ENCODE results near the gene THAP4.

THAP4 gene

DNA sequence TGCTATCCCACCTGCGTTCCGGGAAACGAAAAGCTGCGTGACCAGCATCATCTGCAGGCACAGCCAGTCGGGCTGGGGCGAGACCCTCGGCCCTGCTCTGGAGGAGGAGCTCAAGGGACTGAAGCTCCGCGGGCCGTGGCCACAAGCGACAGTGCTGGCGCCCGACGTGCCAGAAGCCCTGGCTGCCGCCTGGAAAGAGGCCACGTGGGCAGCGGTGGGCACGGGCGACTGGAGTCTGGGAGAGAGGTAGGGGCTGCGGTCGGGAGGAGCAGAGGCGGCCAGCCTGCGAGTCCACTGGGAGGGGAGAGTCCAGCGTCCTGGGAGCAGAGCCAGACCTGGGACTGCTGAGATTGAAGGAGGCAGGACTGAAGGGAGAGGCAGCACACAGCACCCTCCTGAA lies 40.4 kb upstream of the THAP4 start:
- Histone ChIP-seq H3K9ac (ENCODE audit: insufficient read length, low read depth) (no peak overlapping the region), H3K27me3 (ENCODE audit: insufficient read depth, insufficient read length) (no peaks in the 10 kb centered on the region), H3K9me3 (ENCODE audit: insufficient read depth, low read length) (no peaks in the 10 kb centered on the region), H3K4me3 (ENCODE audit: insufficient read length, low read depth) (no peak overlapping the region), H3K36me3 (ENCODE audit: insufficient read depth, insufficient read length, low read length) (peaks cover 96% of the 10 kb centered on the region), H3K4me1 (ENCODE audit: insufficient read depth, insufficient read length) (no peaks in the 10 kb centered on the region)
- TF ChIP-seq ZNF274 (IDR thresholded peaks at IDR 0.05; ENCODE audit: low read depth, low read length) (no peak), YY1 (IDR thresholded peaks at IDR 0.05; ENCODE audit: insufficient read depth, insufficient read length) (no peak)
- DNase-seq (ENCODE audit: low read depth, low spot score), result no peak

DNA sequence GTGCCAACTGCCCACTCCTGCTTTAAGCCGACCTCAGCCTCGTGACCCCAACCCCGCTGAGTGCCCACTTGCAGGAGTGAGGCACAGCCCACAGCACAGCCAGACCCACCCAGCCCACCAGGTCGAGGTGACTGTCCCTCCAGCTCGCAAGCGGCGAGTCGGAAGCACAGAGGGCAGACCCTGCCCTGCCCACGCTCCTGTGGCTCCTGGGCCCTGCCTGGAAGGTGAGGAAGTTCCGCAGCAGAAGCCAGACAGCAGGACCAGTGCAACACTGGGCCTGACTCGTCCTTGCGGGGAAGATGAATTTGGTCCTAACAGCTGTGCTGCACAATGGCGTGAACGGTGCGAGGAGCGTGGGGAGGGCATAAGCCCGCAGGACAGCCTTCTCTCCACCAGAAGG lies 39.7 kb upstream of the THAP4 start:
- no peak for TF ChIP-seq SUZ12 (IDR thresholded peaks at IDR 0.05; ENCODE audit: extremely low read depth, insufficient read depth, insufficient read length)
- no peak for TF ChIP-seq YY1 (IDR thresholded peaks at IDR 0.05; ENCODE audit: insufficient read depth, insufficient read length)
- TF ChIP-seq ZNF274 (IDR thresholded peaks at IDR 0.05; ENCODE audit: low read depth, low read length), result no peak
- DNase-seq (ENCODE audit: low read depth, low spot score), result no peak
- H3K4me1 ChIP-seq (ENCODE audit: insufficient read depth, insufficient read length), result no peaks in the 10 kb centered on the region
- H3K36me3 ChIP-seq (ENCODE audit: insufficient read depth, insufficient read length, low read length), result peaks cover 96% of the 10 kb centered on the region
- H3K9me3 ChIP-seq (ENCODE audit: insufficient read depth, low read length), result no peaks in the 10 kb centered on the region
- no peaks in the 10 kb centered on the region for H3K27me3 ChIP-seq (ENCODE audit: insufficient read depth, insufficient read length)
- H3K4me3 ChIP-seq (ENCODE audit: insufficient read length, low read depth), result no peak overlapping the region
- no peak overlapping the region for H3K9ac ChIP-seq (ENCODE audit: insufficient read length, low read depth)

DNA sequence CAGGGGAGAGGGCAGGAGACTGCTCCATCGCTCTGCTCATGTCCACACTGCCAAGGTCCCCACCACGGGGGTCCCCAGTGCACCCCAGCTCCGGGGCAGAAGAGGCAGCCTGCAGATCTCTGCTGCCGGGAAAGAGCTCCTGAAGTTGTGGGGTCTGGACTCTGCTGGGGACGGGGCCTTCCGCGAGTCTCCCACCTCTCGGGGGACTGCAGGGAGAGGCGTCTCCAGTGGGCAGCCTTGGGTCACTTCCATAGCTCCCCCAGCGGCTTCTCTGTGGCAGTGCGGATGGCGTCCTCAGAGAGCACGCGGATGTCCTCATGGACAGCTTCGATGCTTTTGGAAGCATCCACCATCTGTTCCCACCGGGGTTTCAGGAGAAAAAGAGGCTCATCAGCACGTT lies 38.9 kb upstream of the THAP4 start:
- no peaks in the 10 kb centered on the region for H3K9me3 ChIP-seq (ENCODE audit: insufficient read depth, low read length)
- H3K36me3 ChIP-seq (ENCODE audit: insufficient read depth, insufficient read length, low read length), result peaks cover 96% of the 10 kb centered on the region
- peaks cover 2% of the 10 kb centered on the region for H3K4me1 ChIP-seq (ENCODE audit: insufficient read depth, insufficient read length)
- H3K9ac ChIP-seq (ENCODE audit: insufficient read length, low read depth), result no peak overlapping the region
- no peaks in the 10 kb centered on the region for H3K27me3 ChIP-seq (ENCODE audit: insufficient read depth, insufficient read length)
- no peak overlapping the region for H3K4me3 ChIP-seq (ENCODE audit: insufficient read length, low read depth)
- TF ChIP-seq SUZ12 (IDR thresholded peaks at IDR 0.05; ENCODE audit: extremely low read depth, insufficient read depth, insufficient read length) (no peak), ZNF274 (IDR thresholded peaks at IDR 0.05; ENCODE audit: low read depth, low read length) (no peak), YY1 (IDR thresholded peaks at IDR 0.05; ENCODE audit: insufficient read depth, insufficient read length) (no peak)
- no peak for DNase-seq (ENCODE audit: low read depth, low spot score)

DNA sequence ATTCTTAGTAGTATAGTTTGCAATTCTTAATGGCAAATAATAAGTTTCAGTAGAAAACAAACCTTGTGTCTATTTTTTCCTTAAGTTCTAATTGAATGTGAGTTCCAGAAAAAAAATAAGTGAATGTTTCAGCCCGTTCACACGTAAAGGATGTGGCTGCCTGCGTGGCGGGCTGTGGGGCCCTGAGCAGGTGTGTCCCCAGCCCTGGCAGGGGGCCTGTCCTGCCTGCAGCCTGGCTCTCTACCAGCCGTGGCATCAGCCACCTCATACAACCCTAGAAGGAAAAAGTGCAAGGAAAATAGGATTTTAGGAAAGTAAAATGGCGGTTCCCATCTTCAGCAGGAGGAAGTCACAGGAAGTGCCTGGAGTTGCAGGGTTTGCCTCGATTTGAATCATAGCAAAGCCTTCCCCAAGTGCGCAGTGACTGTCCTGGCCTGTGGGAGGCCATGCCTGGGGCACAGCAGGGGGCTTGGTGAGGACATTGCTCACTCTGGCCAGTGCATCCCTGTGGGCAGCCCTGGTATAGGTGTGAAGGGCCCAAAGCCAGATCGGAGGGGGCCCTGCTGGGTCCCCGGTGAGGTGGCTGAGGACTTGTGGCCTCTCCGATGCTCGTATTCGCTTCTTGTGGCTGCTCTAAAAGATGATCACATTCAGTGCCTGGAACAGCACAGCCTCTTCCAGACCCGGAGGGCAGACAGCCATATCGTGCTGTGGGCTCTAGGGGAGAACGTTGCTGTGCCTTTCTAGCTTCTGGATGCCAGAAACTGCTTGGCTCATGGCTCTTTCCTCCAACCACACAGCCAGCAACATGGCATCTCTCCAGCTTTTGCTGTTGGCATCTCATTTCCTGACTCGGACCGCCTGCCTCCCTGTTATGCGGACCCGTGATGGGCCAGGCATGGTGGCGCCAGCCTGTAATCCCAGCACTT lies 37.1 kb upstream of the THAP4 start:
- H3K36me3 ChIP-seq (ENCODE audit: insufficient read depth, insufficient read length, low read length), result peaks cover 94% of the 10 kb centered on the region
- TF ChIP-seq SUZ12 (IDR thresholded peaks at IDR 0.05; ENCODE audit: extremely low read depth, insufficient read depth, insufficient read length) (no peak), YY1 (IDR thresholded peaks at IDR 0.05; ENCODE audit: insufficient read depth, insufficient read length) (no peak), ZNF274 (IDR thresholded peaks at IDR 0.05; ENCODE audit: low read depth, low read length) (no peak)
- H3K4me3 ChIP-seq (ENCODE audit: insufficient read length, low read depth), result no peak overlapping the region
- H3K27me3 ChIP-seq (ENCODE audit: insufficient read depth, insufficient read length), result no peaks in the 10 kb centered on the region
- H3K4me1 ChIP-seq (ENCODE audit: insufficient read depth, insufficient read length), result peaks cover 2% of the 10 kb centered on the region
- H3K9me3 ChIP-seq (ENCODE audit: insufficient read depth, low read length), result no peaks in the 10 kb centered on the region
- no peak overlapping the region for H3K9ac ChIP-seq (ENCODE audit: insufficient read length, low read depth)
- no peak for DNase-seq (ENCODE audit: low read depth, low spot score)

DNA sequence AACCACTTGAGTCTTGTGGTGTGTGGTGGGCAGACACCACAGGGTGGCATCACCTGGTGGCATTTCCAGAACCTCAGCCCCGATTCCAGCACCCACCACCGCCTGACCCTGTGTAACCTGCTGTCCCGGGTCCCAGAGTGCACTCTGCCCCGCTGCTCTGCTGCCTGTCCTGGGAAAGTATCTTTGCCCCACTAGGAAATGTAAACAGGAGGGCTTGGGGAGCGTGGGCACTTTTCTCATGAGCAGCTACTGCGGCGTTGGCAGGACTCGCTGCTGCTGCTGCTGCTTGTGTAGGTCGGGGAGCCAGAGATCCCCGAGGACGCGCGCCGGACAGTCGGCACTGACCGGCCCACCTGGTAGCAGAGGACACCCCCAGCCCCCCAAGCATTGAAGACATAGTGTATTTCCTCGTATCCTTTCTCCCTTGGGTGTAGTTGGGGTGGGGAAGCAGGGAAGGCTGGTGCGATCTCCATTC lies 36.3 kb upstream of the THAP4 start:
- TF ChIP-seq SUZ12 (IDR thresholded peaks at IDR 0.05; ENCODE audit: extremely low read depth, insufficient read depth, insufficient read length) (no peak), ZNF274 (IDR thresholded peaks at IDR 0.05; ENCODE audit: low read depth, low read length) (no peak), YY1 (IDR thresholded peaks at IDR 0.05; ENCODE audit: insufficient read depth, insufficient read length) (no peak)
- Histone ChIP-seq H3K4me1 (ENCODE audit: insufficient read depth, insufficient read length) (peaks cover 2% of the 10 kb centered on the region), H3K9ac (ENCODE audit: insufficient read length, low read depth) (peak overlapping the region; percentile 10), H3K36me3 (ENCODE audit: insufficient read depth, insufficient read length, low read length) (peaks cover 94% of the 10 kb centered on the region), H3K4me3 (ENCODE audit: insufficient read length, low read depth) (no peak overlapping the region), H3K27me3 (ENCODE audit: insufficient read depth, insufficient read length) (no peaks in the 10 kb centered on the region), H3K9me3 (ENCODE audit: insufficient read depth, low read length) (no peaks in the 10 kb centered on the region)
- DNase-seq (ENCODE audit: low read depth, low spot score), result no peak

DNA sequence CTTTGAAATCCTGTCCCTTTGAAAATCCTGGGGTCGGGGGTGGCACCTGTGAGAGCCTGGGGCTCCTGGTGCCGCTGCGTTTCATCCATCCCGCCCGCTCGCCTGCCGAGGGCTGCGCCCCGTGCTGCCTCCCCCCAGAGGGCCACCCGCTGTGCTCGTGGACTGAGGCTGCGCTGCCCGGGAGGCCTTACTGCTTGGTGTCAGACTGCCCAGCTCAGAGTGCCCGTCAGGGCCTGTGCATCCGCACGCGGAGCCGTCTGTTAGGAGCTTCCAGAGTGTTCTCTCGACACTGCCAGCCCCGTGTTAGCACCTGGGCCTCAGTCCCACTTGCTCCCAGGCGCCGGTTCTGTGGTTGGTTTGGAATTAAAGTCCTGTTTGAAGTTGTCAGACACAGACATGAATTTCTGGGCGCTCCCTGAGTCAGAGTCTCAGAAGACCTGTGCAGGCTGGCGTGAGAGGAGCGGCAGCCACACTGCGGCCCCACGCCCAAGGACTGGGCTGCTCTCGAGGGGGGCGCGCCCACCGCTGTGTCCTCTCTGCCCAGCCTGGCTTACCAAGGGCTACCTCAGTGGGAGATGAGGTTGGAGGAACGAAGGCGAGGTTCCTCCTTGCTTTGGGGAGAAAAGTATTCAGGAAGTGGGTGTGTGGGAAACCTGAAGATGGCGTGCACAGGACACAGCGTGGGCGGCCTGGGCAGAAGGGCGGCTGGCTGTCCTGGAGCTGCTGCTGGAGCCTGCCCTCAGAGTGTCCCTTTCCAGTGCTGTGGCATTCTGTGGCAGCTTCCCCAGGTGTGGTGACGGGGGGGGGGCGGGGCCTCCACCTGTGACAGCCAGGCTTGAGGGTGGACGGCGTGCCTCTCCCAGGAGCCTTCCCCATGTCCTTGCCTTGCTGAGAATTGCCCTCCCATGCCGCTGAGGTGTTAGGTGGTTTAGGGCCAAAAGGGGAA lies 35.6 kb upstream of the THAP4 start:
- H3K36me3 ChIP-seq (ENCODE audit: insufficient read depth, insufficient read length, low read length), result peaks cover 96% of the 10 kb centered on the region
- TF ChIP-seq SUZ12 (IDR thresholded peaks at IDR 0.05; ENCODE audit: extremely low read depth, insufficient read depth, insufficient read length) (no peak), ZNF274 (IDR thresholded peaks at IDR 0.05; ENCODE audit: low read depth, low read length) (no peak), YY1 (IDR thresholded peaks at IDR 0.05; ENCODE audit: insufficient read depth, insufficient read length) (no peak)

More for the DNA sequence above, 35.6 kb upstream of the THAP4 start:
- H3K4me1 ChIP-seq (ENCODE audit: insufficient read depth, insufficient read length), result peaks cover 2% of the 10 kb centered on the region
- H3K27me3 ChIP-seq (ENCODE audit: insufficient read depth, insufficient read length), result no peaks in the 10 kb centered on the region
- H3K4me3 ChIP-seq (ENCODE audit: insufficient read length, low read depth), result no peak overlapping the region
- H3K9me3 ChIP-seq (ENCODE audit: insufficient read depth, low read length), result no peaks in the 10 kb centered on the region
- peak overlapping the region; percentile 10 for H3K9ac ChIP-seq (ENCODE audit: insufficient read length, low read depth)
- DNase-seq (ENCODE audit: low read depth, low spot score), result no peak

Data from NT2/D1 (cell line).